Measurements from ENCODE around the gene SH3GLB2.
"Not testable (repeated sequence)": the region's sequence is repeated elsewhere in the genome, so short reads cannot be mapped to it uniquely, and the experiment has no call there.

The SH3GLB2 gene

DNA sequence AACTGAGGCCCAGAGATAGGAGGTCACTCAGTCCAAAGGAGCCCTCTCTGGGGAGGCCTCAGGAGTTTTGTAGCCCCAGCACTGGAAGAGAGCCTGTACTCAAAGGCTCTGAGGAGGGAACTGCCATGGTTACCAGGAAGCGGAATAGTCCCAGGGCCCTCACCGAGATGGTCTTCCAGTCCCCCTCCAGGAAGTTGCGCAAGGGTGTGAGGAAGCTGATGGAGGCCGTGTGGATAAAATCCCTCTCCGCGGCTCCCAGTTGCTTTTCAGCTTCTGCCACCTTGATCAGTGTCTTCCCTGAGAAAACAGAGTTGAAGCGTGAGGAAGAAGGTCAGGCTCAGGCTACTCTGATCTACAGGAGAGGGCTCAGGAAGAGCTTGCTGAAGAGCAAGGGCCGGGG lies 13.5 kb downstream of the SH3GLB2 start:
- DNase-seq (ENCODE audit: low spot score), result no peak

DNA sequence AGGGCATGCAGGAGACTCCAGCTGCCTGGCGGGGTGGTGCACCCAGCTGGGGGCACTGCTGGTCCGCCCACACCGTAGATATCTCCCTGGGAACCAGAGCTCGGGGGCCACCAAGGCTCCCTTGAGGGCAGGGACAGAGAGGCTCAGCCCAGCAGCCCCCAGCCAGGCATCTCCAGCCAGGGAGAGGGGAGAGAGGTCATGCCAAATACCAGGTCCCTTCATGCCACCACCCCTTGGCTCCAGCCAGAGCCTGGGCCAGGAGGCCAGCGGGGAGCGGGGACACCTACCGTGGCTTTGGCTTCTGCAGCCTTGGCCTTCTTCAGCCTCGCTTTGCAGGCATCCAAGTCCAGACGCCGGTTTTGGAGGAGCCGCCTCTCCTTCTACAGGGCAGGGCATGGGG lies 14.0 kb downstream of the SH3GLB2 start:
- no peak for DNase-seq (ENCODE audit: low spot score)

DNA sequence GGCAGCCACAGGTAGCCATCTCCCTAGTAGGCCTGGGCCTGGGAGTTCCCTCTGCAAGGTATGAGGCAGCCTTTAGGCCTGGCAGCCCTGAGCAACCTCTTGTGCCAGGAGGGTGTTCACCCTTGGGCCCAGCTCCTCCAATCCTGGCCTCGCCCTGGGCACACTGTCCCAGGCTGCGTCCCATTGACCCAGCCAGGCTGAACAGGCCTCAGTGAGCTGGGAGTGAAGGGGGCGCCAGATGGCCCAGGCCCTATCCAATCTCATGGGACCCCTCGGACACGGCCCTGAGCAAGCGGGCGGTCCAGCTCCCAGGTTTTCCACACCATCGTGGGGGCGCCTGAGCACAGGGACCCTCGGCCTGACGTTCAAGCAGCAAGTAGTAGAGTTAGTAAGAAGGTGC lies 14.5 kb downstream of the SH3GLB2 start:
- DNase-seq (ENCODE audit: low spot score), result no peak

DNA sequence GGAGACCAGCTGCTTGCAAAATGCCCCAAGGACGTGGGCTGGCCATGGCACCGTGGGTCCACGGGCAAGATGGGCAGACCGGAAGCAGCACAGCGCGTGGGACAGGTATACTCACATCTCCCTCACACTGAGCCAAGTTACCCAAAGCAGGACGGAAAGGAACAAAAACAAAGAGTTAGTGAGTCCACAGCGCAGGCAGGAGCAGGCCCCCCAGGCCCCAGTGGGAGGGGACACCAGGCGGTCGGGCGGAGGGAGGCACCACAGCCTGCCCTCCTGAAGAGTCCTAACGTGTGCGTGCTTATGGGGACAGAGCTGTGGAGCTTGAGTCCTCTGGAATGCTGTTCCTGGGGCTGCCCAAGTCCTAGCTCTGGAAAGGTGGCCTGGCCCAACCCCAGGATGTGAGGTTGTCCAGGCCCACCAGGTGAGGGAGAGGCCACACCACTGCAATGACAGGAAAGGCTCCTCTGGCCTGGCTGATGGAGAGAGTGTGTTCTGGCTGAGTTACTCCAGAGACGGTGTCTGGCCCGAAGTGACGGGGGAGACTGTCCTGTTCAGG lies 15.2 kb downstream of the SH3GLB2 start:
- no peak for DNase-seq (ENCODE audit: low spot score)

DNA sequence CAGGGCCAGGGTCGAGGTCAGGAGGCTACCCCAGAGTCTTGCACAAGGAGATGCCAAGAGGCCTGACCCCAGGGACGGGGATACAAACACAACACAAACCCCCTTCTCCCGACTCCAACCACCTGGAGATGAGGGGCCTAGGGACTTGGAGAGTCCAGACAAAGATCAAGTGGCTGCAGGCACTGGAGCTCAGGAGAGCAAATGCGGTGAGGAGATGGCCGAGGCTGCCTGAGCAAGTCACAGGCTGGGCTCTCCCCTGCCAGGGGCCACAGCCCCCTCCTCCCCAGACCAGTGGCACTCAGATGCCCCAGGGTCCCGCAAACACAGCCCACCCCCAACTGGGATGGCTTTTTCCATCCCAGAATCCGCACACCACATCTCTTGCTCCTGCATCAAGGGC lies 15.8 kb downstream of the SH3GLB2 start:
- no peak for DNase-seq (ENCODE audit: low spot score)

DNA sequence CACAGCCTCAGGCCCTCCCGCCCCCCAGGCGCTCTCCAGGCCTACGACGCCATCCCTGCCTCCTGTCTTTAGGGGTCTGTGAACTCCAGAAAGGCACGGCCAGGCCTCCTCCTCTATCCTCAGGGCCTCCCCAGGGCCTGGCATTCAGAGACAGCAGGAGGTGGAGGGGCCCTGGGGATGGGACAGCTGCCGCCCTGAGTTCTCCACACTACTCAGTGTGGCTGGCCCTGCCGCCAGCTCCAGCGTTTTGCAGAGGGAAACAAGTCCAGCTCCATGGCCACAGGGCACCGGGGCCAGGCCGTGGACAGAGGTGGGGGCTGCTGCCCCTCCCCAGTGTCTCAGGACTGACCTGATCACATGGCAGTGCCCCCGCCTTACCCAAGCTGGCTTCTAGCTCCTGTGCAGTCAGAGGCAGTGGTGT lies 16.4 kb downstream of the SH3GLB2 start:
- no peak for DNase-seq (ENCODE audit: low spot score)

DNA sequence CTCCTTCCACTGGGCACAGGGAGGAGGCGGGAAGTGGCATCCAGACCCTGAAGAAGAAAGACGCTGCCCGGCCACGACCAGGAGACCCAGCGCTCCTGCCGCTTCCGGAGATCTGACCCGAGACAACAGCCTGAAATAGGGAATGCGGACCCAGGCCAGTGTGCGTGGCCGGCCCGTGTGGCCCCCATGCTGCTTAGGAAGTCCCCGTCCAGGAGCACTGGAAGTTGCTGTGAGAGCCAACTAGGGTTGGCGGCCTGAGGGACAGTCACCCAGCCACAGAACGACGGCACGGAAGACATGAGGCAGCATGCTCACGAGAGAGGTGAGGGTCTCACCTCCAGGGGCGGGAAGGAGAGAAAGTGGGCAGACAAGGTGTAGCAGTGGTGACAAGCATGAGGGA lies 17.0 kb downstream of the SH3GLB2 start:
- DNase-seq (ENCODE audit: low spot score), result no peak

DNA sequence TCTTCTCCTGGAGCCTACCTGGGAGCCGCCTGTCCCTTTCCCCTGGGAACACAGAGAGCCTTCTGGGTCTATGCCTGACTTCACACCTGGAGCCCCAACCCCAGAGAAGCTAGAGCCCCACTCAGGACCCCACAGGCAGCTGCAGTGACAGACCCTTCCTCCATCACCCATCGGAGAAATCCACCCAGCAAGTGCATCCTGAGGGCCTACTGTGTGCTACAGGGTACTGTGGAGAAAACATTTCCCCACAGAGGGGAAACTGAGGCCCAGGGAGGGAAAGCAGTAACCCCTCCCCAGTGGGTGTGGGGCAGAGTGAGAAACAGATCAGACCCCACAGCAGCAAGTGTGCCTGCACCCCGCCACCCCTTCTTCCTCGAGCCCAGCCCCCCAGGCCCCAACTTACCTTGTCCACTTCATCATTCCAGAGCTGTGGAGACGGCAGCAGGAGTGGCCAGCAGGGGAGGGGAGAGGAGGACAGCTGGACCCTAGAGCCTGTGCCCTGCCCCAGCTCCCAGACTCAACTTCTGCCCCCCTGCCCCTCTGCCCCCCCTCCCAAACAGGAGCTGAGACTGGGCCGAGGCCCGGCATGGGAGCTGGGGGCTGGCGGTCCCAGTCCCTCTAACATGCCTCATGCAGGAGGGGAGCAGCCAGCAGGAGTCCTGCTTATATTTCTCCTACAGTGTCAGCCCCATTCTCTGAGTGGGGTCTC lies 17.7 kb downstream of the SH3GLB2 start:
- no peak for DNase-seq (ENCODE audit: low spot score)

DNA sequence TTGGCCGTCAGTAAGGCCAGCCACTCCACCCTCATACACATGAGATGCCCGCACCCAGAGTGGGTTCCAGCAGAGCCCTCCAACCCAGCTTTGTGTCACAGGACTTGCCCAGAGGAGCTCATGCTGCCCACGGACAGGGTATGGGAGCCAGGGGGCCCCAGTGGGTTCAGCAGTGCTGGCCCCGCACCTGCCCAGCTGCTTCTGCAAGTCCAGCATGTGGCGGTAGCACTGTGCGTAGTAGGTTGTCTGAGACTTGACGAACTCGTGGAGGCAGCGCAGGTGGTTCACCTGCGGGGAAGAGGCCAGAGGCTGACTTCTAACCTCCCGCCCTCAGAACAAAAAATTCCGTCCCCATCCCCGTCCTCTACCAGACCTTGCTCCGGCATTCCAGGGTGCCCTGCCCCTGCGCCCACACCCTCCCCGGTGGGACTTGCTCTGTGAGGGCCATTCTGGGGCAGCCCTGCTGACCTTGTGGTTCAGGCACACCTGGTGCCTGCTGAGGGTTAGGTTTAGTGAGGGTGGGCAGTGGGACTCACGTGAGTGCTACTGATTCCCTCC lies 18.5 kb downstream of the SH3GLB2 start:
- no peak for DNase-seq (ENCODE audit: low spot score)

DNA sequence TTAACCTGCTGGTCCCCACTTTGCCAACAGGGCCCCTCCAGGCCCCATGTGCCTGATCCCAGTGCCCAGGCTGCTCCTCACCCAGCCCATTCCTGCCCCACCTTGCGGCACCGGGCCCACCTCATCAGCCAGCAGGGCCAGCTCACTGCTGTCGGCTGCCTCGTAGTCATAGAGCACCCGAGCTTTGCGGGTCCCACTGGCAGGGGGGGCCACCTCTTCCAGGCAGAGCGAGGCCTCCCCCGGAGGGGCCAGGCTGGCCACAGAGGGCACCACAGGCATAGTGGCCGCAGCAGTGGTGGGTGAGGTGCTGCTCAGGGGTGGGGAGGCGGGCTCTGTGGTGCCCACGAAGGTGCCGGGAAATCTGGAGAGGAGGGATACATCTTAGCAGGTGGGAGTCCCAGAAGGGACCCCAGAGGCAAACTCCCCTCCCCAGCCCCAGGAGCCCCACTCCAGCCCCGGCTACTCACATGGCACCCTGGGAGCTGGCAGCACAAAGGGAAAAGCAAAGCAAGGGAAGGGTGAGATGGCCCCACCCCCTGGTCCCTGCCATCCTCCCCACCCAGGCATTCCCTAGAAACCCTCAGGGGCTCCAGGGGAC lies 19.0 kb downstream of the SH3GLB2 start:
- DNase-seq (ENCODE audit: low spot score), result no peak

DNA sequence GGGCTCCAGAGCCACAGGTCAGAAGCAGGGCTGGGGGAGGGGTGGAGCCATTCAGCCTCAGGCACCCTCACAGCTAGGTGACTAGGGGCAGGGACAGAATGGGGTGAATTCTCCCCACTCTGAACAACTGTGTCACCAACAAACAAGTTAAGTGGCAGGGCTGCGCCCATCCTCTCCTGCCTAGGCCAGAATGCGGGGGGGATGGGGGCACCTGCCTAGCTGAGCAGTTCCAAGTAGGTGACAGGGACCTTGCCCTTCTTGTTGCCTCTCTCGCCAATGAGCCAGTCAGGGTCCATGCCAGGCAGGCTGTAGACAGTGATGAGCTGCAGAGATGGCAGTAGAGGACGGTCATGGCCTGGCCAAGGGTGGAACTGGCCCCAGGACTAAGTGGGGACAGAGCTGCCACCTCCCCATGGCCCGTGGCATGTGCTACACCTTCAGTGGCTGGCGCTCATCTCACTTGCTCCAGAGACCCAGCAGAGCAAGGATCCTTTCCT lies 19.6 kb downstream of the SH3GLB2 start:
- DNase-seq (ENCODE audit: low spot score), result no peak

DNA sequence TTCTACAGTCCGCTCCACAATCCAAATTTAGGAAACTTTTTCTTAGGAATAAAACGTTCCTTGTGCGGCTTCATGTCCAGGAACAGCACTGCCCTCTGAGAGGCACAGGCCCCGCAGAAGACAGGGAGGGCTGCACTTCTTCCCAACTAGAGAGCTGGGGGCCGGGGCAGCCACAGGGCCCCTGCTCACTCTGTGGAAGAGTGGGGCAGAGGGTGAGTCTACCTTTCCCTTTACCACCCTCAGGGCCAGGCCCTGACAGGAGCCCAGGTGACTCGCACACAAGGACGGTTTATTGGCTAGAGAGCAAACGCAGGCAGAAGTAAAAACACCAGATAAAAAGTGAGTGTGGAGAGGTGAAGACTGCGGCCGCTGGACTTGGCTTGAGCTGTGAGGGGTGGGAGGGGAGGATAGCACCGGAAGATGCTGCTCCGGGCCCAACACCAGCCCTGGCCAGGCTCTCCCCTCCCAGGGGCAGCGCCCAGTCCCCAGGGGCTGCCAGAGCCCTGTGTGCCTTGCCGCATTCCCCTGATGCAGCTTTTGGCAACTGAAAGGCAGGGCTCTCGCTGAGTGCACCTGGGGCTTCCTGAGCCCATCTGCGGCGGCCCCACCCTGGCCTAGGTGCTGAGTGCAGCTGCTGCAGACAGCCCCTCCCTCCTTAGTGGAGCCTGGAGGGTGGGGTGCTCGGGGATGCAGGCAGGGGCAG lies 20.2 kb downstream of the SH3GLB2 start:
- DNase-seq (ENCODE audit: low spot score), result no peak

DNA sequence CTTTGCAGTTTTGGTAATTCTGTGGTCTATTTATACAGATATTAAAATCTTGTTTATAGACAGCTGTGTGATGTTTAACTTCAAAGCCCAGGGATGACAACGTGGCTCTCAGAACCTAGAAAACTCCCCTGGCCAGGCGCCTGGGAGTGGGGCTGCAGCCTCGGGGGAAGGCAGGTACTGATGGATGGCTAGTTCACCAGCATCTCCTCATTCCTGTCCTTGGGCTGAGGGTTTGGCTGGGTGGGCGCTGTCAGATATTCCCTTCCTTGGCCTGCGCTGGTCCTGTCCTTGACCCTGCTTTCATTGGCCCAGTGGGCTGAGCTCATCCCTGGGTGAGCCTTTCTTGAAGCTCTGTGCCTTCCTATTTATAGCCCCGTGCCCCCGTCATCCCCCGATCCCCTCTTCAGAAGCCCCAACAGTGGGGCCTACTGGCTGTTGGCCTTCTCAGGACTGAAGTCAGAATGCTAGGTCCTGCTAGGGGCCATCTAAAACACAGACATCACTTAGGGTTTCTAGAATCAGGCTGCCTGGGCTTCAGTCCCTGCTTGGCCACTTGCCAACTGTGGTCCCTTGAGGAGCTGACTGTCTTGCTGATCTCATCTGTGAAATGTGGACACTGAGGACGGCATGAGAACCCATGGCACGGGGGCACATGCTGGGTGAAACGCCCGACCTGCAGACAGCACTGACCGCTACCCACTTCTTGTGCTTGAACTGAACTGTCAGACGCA lies 20.9 kb downstream of the SH3GLB2 start:
- DNase-seq (ENCODE audit: low spot score), result peak; percentile 42

DNA sequence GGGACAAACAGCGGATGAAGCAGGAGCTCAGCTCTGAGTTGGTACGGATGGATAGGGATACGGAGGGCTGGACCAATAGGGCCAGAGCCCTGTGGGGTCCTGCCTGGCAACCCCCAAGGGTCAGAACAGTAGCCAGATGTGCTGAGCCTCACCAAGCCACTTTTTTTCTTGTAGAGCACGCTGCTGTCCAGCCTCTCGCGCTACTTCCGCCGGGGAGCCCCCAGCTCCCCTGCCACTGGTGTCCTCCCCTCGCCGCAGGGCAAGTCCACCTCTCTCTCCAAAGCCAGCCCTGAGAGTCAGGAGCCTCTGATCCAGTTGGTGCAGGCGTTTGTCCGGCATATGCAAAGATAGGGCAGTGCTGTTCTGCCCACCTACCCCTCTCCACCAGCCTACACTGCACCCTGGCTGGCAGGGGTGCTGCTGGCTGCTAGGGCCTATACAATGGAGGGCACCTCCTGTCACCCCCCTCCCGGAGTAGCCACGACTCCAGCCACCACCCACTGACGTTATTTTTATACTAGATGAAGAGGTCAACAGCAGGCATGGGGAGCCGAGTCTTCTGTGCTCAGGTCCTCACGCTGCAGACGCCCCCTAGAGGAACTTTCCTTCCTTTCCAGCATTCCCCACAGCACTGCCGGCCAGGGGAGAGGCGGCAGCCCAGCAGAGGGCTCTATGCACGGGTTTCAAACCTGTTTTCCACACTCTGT lies 21.6 kb downstream of the SH3GLB2 start:
- DNase-seq (ENCODE audit: low spot score), result peak; percentile 89

DNA sequence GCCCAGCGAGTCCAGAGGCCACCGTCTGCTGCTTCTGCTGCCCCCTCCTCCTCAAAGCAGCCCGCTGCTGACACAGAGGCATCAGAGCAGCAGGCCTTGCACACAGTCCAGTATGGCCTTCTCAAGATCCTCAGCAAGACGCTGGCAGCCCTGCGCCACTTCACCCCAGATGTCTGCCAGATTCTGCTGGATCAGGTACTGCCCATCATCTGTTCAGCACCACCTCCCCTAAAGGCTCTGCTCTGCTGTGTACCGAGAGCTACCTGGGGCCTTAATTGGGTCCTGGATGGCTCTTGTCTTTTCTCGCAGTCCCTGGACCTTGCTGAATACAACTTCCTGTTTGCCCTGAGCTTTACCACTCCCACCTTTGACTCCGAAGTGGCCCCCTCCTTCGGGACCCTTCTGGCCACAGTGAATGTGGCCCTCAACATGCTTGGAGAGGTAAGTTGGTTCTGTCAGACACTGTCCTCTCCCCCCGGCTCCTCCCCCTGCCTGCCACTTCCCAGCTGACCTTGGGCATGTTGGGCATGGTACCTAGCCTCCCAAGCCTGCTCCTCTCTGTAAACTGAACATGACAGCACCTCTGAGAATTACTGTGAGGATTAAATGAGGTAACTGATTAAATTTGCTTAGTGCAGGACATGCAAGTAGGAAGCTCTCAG lies 22.7 kb downstream of the SH3GLB2 start:
- DNase-seq (ENCODE audit: low spot score), result no peak

DNA sequence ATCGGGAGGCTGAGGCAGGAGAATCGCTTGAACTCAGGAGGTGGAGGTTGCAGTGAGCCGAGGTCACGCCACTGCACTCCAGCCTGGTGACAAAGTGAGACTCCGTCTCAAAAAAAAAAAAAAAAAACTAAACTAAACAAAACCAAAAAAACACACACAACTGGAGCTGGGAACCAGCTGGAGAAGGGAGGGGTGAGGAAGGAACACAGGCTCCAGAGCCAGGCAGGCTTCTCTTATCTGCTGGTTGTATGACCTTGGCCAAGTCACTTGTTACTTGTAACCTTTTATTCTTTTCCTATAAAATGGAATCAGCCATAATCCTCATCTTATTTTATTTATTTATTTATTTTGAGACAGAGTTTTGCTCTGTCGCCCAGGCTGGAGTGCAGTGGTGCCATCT lies 24.0 kb downstream of the SH3GLB2 start:
- not testable (repeated sequence) for DNase-seq (ENCODE audit: low spot score)

DNA sequence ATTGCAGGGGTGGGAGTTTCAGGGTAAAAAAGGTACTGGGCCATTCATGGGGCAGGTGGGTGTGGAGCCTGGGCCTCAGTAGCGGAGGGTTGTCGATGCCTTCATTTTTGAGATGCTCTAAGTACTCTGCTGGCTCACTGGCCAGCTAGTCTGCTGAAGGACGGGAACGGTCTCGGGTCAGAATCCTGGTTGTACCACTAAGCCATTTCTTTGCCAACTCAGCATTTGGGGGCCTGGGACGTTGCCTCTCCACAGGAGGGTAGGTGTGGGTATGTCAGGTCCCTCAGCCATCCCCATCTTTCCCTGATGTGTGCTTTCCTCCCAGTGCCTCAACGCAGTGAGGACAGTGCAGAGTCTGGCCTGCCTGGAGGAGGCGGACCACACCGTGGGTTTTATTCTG lies 25.1 kb downstream of the SH3GLB2 start:
- no peak for DNase-seq (ENCODE audit: low spot score)

DNA sequence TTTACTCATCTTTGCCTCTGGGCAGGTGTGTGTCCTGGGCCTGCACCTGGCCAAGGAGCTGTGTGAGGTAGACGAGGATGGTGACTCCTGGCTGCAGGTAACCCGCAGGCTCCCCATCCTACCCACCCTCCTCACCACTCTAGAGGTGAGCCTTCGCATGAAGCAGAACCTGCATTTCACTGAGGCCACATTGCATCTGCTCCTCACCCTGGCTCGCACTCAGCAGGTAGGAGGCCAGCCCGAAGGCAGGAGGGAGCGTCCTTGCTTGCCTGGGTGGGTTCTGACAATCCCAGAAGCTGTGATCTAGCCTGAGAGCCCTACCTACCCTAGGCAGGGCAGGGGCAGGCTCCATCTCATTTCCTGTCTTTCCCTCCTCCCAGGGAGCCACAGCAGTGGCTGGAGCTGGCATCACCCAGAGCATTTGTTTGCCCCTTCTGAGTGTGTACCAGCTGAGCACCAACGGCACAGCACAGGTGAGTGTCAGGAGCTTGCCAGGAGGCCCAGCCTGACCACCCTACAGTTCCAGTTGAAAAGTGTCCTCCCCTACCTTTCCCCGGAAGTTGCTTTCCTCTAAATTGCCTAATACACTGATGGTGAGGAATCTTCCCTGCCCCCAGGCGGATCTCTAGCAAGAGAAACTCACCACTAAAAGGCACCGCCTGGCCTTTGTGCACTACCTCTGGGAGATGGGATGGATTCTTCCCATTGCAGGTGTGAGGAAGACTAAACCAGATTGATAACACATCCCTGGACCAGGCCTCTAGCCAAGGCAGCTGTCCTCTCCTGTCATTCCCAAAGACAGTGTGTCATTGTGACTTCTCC lies 26.4 kb downstream of the SH3GLB2 start:
- DNase-seq (ENCODE audit: low spot score), result no peak

DNA sequence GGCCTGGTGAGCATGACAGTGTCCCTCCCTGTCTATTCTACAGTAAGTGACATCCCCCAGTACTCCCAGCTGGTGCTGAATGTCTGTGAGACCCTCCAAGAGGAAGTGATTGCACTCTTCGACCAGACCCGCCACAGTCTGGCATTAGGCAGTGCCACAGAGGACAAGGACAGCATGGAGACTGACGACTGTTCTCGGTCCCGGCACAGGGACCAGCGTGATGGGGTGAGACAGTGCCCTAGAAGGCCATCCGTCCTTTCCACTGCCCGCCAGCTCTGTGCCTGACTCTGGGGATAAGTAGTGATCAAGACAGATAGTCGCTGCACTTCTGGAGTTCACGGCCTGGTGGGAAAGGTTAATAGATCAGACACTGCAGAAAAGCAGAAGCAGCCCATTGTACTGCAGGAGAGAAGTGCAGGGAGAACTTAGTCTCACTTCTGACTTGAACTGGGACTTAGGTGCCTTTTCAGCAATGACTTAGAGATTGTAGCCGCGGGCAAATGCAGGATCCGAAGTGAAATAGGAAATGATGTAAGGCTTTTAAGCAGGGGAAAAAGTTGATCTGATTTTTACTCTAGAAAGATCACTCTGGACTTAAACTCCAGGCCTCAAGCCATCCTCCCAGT lies 28.4 kb downstream of the SH3GLB2 start:
- DNase-seq (ENCODE audit: low spot score), result no peak

All from cerebellar cortex (tissue), 1 donor.